CD4-positive, alpha-beta memory T cell (primary cell): Measurements from ENCODE around the gene IRAK1. TPM values are rescaled to one million over a fixed set of nuclear protein-coding genes. Genes with fewer than 3 reads are reported as not detected.
A peak's percentile ranks its signal among the peaks of the same experiment; 100 is the strongest.

Source experiments
- CTCF ChIA-PET: fragments of 350-600 bp; sonication (Branson Sonifier 250); formaldehyde crosslinking; loops from one replicate; lab custom pipeline; 2021; ENCODE audit warnings: inconsistent platforms; ENCODE audit not compliant: partially characterized antibody; lab: Charles Lee
- POLR2A ChIA-PET: fragments of 350-600 bp; sonication (Branson Sonifier 250); formaldehyde crosslinking; loops from one replicate; lab custom pipeline; 2021; ENCODE audit not compliant: partially characterized antibody; lab: Charles Lee
- DNase-seq, 5 donors: peaks; one replicate each; pipeline versions ENCODE4 v3.0.0 to v3.0.0-alpha.2; 2020 to 2022; ENCODE audit warnings: mixed read lengths in 1 of 5
- H3K27ac ChIP-seq: one replicate; pipeline ENCODE4 v1.7.0; 2013; ENCODE audit warnings: low read depth, low read length
- H3K27me3 ChIP-seq: 2 replicates; pipeline ENCODE4 v1.7.0; 2013; ENCODE audit warnings: mild to moderate bottlenecking, low read length, moderate library complexity; ENCODE audit not compliant: insufficient read depth
- H3K36me3 ChIP-seq: 2 replicates; pipeline ENCODE4 v1.7.0; 2013; ENCODE audit warnings: mild to moderate bottlenecking, low read length, moderate library complexity; ENCODE audit not compliant: insufficient read depth
- H3K4me1 ChIP-seq: 2 replicates; pipeline ENCODE4 v1.7.0; 2013; ENCODE audit warnings: mild to moderate bottlenecking, low read length, moderate library complexity; ENCODE audit not compliant: insufficient read depth
- H3K4me3 ChIP-seq, 2 donors: one replicate each; pipeline ENCODE4 v1.7.0; 2013; ENCODE audit warnings: low read length in 2 of 2, mild to moderate bottlenecking in 1 of 2
- H3K9me3 ChIP-seq, 2 donors: one replicate each; pipeline ENCODE4 v1.7.0; 2013; ENCODE audit warnings: low read length in 2 of 2, control low read depth in 1 of 2; ENCODE audit not compliant: control insufficient read depth in 1 of 2
- H3K27ac Mint-ChIP-seq, 7 donors: one replicate each; pipeline ENCODE4 v1.8.0; 2020 to 2021; ENCODE audit warnings: mixed read lengths in 7 of 7, mild to moderate bottlenecking in 6 of 7, inconsistent platforms in 3 of 7, moderate library complexity in 3 of 7
- H3K27me3 Mint-ChIP-seq, 2 donors: one replicate each; pipeline ENCODE4 v1.8.0; 2020 to 2021; ENCODE audit warnings: mixed read lengths in 2 of 2
- H3K36me3 Mint-ChIP-seq, 2 donors: one replicate each; pipeline ENCODE4 v1.8.0; 2020 to 2021; ENCODE audit warnings: mixed read lengths in 2 of 2, inconsistent platforms in 1 of 2, mild to moderate bottlenecking in 1 of 2
- H3K4me1 Mint-ChIP-seq, 4 donors: one replicate each; pipeline ENCODE4 v1.8.0; 2020 to 2021; ENCODE audit warnings: mixed read lengths in 4 of 4, mild to moderate bottlenecking in 1 of 4
- H3K4me3 Mint-ChIP-seq, 8 donors: one replicate each; pipeline ENCODE4 v1.8.0; 2020 to 2021; ENCODE audit warnings: mixed read lengths in 8 of 8, mild to moderate bottlenecking in 7 of 8, moderate library complexity in 6 of 8, inconsistent platforms in 3 of 8
- H3K9me3 Mint-ChIP-seq, 8 donors: one replicate each; pipeline ENCODE4 v1.8.0; 2020 to 2021; ENCODE audit warnings: mixed read lengths in 8 of 8, mild to moderate bottlenecking in 5 of 8, inconsistent platforms in 3 of 8, moderate library complexity in 1 of 8
- intact Hi-C: fragments of 100-400 bp; cut with micrococcal nuclease; formaldehyde crosslinking; loops from one replicate; pipeline ENCODE4 v1.15.1; 2023
- polyA plus RNA-seq, 2 donors: library from polyadenylated mRNA; unstranded; fragments of 300-500 nt; fragmentation: Illumina TruSeq; gene quantifications; one replicate each; pipeline ENCODE4 v1.2.3, GENCODE V29; 2021
- total RNA-seq, 2 experiments: library from RNA; stranded (reverse); gene quantifications; one replicate each; pipeline ENCODE4 v1.2.3, GENCODE V29; 2021

Gene IRAK1
- total and polyA plus RNA-seq, 4 experiments from 2014 or later: 38.1 to 74.5 (median 65.7) TPM

DNA sequence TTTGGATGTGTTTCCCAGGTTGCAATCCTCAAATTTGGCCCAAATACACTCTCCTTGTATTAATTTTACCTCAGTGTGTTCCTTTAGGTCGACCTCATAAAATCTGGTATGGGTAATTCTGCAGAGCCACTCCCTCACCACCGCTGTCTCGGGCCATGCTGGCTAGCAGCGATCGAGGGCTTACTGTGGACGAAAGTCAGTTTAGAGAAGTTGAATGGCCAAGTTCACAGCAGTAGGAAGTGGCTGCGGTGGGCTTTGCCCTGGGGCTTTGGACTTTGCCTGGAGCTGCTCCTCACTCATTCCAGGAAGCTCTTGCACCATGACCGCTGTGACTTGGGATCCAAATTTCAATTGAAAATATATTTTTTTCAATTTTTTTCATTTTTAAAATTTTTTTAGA, 27.5 kb downstream of the IRAK1 start:
- ChIA-PET CTCF (no interaction called here), POLR2A (no interaction called here)
- H3K27ac Mint-ChIP-seq: no peak overlapping the region
- Histone ChIP-seq H3K36me3 (no peaks in the 10 kb centered on the region), H3K27ac (no peak overlapping the region), H3K4me1 (peaks cover 14% of the 10 kb centered on the region), H3K9me3 (no peaks in the 10 kb centered on the region), H3K27me3 (no peaks in the 10 kb centered on the region), H3K4me3 (no peak overlapping the region)
- H3K27me3 Mint-ChIP-seq: no peaks in the 10 kb centered on the region
- H3K4me1 Mint-ChIP-seq: peaks cover 6 to 16% (median 10%) of the 10 kb centered on the region in 4 donors
- DNase-seq: no peak
- intact Hi-C loops: no loop called here
- H3K9me3 Mint-ChIP-seq: peaks cover 0 to 6% (median 0%) of the 10 kb centered on the region in 8 donors
- no peak overlapping the region for H3K4me3 Mint-ChIP-seq
- H3K36me3 Mint-ChIP-seq: no peaks in the 10 kb centered on the region

DNA sequence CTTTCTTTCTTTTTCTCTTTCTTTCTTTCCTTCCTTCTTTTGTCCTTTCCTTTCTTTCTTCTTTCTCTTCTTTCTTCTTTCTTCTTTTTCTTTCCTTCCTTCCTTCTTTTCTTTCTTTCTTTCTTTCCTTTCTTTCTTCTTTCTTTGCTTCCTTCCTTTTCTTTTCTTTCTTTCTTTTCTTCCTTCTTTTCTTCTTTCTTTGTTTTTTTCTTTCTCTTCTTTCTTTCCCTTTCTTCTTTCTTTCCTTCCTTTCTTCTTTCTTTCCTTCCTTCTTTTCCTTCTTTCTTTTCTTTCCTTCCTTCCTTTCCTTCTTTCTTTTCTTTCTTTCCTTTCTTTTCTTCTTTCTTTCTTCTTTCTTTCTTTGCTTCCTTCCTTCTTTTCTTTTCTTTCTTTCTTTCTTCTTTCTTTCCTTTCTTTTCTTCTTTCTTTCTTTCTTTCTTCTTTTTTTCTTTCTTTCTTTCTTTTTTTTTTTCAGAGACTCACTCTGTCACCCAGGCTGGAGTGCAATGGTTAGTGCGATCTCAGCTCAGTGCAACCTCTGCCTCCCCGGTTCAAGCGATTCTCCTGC, 28.6 kb downstream of the IRAK1 start:
- peaks cover 24% of the 10 kb centered on the region for H3K4me1 ChIP-seq
- no peak overlapping the region for H3K27ac ChIP-seq
- ChIA-PET POLR2A (no interaction called here), CTCF (no interaction called here)
- intact Hi-C loops: no loop called here
- peak overlapping the region in 3 of 7 donors; percentile 17 to 86 (median 64) for H3K27ac Mint-ChIP-seq
- no peaks in the 10 kb centered on the region for H3K36me3 ChIP-seq
- H3K4me3 Mint-ChIP-seq: peak overlapping the region in 1 of 8 donors; percentile 7
- peaks cover 6 to 23% (median 10%) of the 10 kb centered on the region in 4 donors for H3K4me1 Mint-ChIP-seq
- no peaks in the 10 kb centered on the region for H3K27me3 Mint-ChIP-seq
- DNase-seq: no peak
- H3K36me3 Mint-ChIP-seq: no peaks in the 10 kb centered on the region
- H3K9me3 Mint-ChIP-seq: peaks cover 0 to 6% (median 0%) of the 10 kb centered on the region in 8 donors
- no peaks in the 10 kb centered on the region for H3K27me3 ChIP-seq
- H3K9me3 ChIP-seq: no peaks in the 10 kb centered on the region
- H3K4me3 ChIP-seq: no peak overlapping the region

DNA sequence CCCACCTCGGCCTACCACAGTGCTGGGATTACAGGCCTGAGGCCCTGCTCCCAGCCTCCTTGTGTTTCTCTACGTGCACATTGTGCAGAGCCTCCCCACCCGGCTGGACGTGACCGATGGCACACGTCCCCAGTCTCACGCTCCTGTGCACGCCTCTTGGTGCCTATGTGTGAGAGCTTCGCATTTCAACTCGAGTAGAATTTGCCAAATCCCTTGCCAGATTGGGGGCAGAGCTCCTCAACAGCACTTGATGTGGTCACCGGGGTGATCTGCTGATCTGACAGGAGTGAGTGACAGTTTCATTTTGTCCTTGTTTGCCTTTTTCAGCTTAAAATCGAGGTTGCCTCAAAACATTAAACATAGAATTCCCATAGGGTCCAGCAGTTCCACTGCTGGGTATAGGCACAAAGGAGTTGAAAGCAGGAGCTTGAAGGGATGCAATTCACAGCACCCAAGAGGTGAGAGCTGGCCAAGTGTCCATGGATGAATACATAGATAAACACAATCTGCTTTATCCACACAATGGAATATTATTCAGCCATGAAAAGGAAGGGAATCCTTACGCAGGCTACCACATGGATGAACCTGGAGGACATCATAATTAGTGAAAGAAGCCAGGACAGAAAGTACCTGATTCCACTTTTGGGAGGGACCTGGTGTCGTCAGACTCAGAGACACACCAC, 29.6 kb downstream of the IRAK1 start:
- Mint-ChIP-seq H3K27ac (peak overlapping the region; percentile 68 to 93 (median 85)), H3K9me3 (peaks cover 0 to 6% (median 0%) of the 10 kb centered on the region in 8 donors), H3K27me3 (no peaks in the 10 kb centered on the region), H3K4me3 (peak overlapping the region in 6 of 8 donors; percentile 53 to 82 (median 69)), H3K36me3 (no peaks in the 10 kb centered on the region), H3K4me1 (peaks cover 6 to 32% (median 13%) of the 10 kb centered on the region in 4 donors)
- no peaks in the 10 kb centered on the region for H3K36me3 ChIP-seq
- peak in 3 of 5 donors; percentile 26 to 31 (median 30) for DNase-seq
- no peaks in the 10 kb centered on the region for H3K27me3 ChIP-seq
- H3K9me3 ChIP-seq: no peaks in the 10 kb centered on the region
- ChIA-PET POLR2A (interaction anchor here (0.7 to 1.5 kb wide), 5 partner anchors 9 to 65 kb away, joined by 3 to 4 read pairs (median 3); partner anchors contain the start of gene HCFC1), CTCF (interaction anchor here (0.9 to 1.4 kb wide), 4 partner anchors 14 to 544 kb away, joined by 3 read pairs; no protein-coding TSS in a partner anchor)
- H3K4me1 ChIP-seq: peaks cover 28% of the 10 kb centered on the region
- H3K4me3 ChIP-seq: no peak overlapping the region
- H3K27ac ChIP-seq: peak overlapping the region; percentile 35
- intact Hi-C loops: no loop called here

DNA sequence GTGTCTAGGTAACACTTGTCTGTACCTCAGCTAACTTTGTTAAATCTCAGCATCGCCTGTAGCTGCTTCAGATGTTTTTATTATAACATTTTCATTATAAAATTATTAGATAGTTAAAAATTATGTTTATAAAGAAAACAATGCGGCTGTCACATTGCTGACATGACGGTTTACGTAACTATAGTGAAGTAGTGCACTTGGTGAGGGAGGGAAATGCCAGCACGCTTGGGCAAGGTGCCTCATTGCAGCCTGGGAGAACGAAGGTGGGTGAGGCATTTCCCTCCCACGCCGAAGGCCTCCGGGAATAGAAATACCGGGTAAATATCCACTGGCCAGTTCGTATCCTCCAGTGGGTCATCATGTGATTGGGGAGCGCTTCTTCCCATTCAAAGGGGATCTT, 31.2 kb downstream of the IRAK1 start:
- no peak overlapping the region for H3K4me3 Mint-ChIP-seq
- CTCF ChIA-PET: interaction anchor here (1.4 kb wide), 1 partner anchor 18 kb away, joined by 3 read pairs; no protein-coding TSS in a partner anchor

DNA sequence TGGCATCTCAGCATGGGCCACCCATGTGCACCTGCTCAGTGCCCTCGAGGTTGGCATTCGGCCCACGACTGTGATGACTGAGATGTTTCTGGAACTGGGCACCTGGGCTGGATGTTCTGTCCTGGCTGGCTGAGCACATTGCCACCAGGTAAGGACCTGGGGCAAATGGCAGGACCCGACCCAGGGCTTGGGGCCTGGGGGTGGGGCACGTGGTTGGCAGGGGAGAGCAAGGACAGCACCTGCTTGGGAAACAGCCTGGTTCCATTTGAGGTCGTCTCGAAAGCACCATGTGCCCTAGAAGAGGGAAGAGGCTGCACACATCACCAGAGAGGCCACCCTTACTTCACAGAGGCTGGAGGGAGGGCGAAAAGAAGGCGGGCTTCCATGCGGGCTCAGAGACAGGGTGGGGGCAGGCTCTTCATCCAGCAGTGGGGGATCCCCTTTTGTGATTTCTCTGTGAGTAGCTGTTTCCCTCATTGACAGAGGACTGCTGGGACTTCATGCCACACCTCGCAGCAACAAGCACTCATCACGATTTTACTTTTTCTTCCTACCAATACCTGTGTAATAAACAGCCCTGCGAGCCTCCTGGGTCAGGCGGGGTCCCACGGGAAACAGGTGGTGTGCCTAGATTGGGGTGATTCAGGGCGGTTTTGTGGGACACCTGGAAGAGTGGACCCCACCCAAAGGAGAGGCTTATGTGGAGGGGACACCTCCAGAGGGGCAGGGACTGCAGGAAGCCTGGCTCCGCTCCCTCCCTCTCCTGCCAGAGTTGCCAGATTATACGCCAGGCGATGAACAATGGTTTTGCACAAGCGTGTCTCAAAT, 35.1 kb downstream of the IRAK1 start:
- H3K4me3 ChIP-seq: no peak overlapping the region
- H3K36me3 ChIP-seq: no peaks in the 10 kb centered on the region
- POLR2A ChIA-PET: interaction anchor here (1.0 to 4.2 kb wide), 6 partner anchors 13 to 413 kb away, joined by 3 to 67 read pairs (median 4); partner anchors contain the start of genes HCFC1, IRAK1 and TMEM187
- DNase-seq: peak in 4 of 5 donors; percentile 24 to 74 (median 41)
- Mint-ChIP-seq H3K4me3 (peak overlapping the region; percentile 41 to 91 (median 66)), H3K27ac (peak overlapping the region; percentile 91 to 98 (median 96)), H3K4me1 (peaks cover 25 to 76% (median 42%) of the 10 kb centered on the region in 4 donors), H3K9me3 (no peaks in the 10 kb centered on the region), H3K36me3 (no peaks in the 10 kb centered on the region), H3K27me3 (no peaks in the 10 kb centered on the region)
- H3K27ac ChIP-seq: peak overlapping the region; percentile 67
- no peaks in the 10 kb centered on the region for H3K27me3 ChIP-seq
- peaks cover 63% of the 10 kb centered on the region for H3K4me1 ChIP-seq
- intact Hi-C loops: loop anchor here (5.0 kb wide), 1 partner anchor 113 kb away; the partner anchor contains the start of gene MECP2
- CTCF ChIA-PET: interaction anchor here (1.2 kb wide), 1 partner anchor 21 kb away, joined by 3 read pairs; no protein-coding TSS in a partner anchor
- H3K9me3 ChIP-seq: no peaks in the 10 kb centered on the region

More for the DNA sequence above, 31.2 kb downstream of the IRAK1 start:
- Histone ChIP-seq H3K9me3 (no peaks in the 10 kb centered on the region), H3K36me3 (no peaks in the 10 kb centered on the region), H3K4me3 (no peak overlapping the region), H3K4me1 (peaks cover 44% of the 10 kb centered on the region), H3K27ac (no peak overlapping the region), H3K27me3 (no peaks in the 10 kb centered on the region)
- no peak for DNase-seq
- POLR2A ChIA-PET: interaction anchor here (1.2 kb wide), 1 partner anchor 8 kb away, joined by 3 read pairs; no protein-coding TSS in a partner anchor
- no peaks in the 10 kb centered on the region for H3K27me3 Mint-ChIP-seq
- peaks cover 14 to 48% (median 26%) of the 10 kb centered on the region in 4 donors for H3K4me1 Mint-ChIP-seq
- H3K27ac Mint-ChIP-seq: peak overlapping the region in 3 of 7 donors; percentile 46 to 75 (median 68)
- H3K9me3 Mint-ChIP-seq: peaks cover 0 to 2% (median 0%) of the 10 kb centered on the region in 8 donors
- no peaks in the 10 kb centered on the region for H3K36me3 Mint-ChIP-seq
- intact Hi-C loops: no loop called here

DNA sequence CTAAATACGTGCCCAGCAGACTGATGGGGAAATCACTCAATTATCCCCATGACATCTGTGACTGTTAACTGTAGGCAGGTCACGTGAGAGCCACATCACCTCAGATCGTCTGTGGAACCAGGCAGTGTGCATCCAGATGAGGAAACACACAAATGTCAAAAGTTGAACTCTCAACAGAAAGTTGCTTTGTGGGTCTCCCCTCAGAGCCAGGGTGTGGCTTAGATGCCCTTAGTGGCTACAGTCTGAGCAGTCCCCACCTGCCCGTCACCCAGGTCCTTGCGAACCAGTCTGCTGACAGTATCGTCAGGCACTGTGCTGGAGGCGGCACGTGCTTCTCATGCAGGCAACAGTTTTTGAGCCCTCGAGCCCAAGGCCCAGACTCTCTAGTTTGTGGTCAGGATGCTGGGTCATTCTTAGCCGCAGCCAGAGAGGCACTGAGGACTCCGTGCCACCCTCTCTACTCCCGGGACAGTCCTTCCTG, 36.3 kb downstream of the IRAK1 start:
- peaks cover 22 to 71% (median 40%) of the 10 kb centered on the region in 4 donors for H3K4me1 Mint-ChIP-seq
- Histone ChIP-seq H3K9me3 (no peaks in the 10 kb centered on the region), H3K27ac (peak overlapping the region; percentile 52), H3K27me3 (no peaks in the 10 kb centered on the region), H3K4me1 (peaks cover 60% of the 10 kb centered on the region), H3K4me3 (no peak overlapping the region), H3K36me3 (no peaks in the 10 kb centered on the region)
- DNase-seq: peak in 1 of 5 donors; percentile 43
- no peaks in the 10 kb centered on the region for H3K36me3 Mint-ChIP-seq
- H3K4me3 Mint-ChIP-seq: peak overlapping the region in 6 of 8 donors; percentile 45 to 91 (median 58)
- H3K27me3 Mint-ChIP-seq: no peaks in the 10 kb centered on the region
- peak overlapping the region; percentile 90 to 97 (median 95) for H3K27ac Mint-ChIP-seq
- H3K9me3 Mint-ChIP-seq: no peaks in the 10 kb centered on the region
- ChIA-PET CTCF (no interaction called here), POLR2A (interaction anchor here (0.9 to 5.8 kb wide), 4 partner anchors 12 to 36 kb away, joined by 4 to 129 read pairs (median 37); partner anchors contain the start of genes HCFC1, IRAK1 and TMEM187)
- intact Hi-C loops: loop anchor here (5.0 kb wide), 1 partner anchor 114 kb away; the partner anchor contains the start of gene MECP2
